ENCODE measurements around the gene HSBP1L1.

Gene HSBP1L1

DNA sequence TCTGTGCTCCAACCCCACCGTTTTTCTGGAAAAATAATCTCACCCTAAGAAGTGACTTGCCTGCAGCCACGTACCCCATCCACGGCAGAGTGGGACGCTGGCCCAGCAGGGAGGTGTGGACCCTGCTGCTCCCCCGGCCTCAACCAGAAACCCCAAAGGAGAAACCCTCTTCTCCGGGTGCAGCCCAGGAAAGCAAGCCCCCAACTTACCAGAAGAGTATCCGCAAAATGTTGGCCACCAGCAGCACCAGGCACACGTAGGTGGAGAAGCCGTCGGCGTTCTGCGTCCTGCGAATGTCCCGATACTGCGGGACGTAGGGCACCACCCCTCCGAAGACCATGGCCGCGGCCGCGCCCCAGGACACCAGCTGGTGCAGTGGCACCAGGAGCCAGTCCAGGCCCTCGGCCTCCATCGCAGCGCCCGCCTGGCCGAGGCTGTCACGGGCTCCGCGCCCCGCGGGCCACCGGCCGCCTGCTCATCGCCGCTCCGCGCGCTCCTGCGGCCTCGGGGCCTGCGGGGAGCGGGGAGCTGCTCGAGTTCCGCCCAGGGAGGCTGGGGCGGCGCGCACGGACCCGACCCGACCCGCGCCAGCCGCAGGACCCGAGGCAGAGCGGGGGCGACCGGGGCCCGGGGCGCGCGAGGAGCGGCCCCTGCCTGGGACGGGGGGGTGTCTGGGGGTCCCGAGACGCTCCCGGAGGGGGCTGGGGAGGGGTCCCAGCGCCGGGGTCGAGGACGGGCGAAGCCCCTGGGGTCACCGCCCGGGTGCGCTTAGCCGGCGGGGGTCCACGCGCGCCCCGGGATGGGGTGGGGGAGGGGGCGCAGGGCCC is 13.7 kb upstream of the HSBP1L1 start:
- H3K4me3 ChIP-seq (ENCODE audit: low read depth, low read length): peak overlapping the region; percentile 67
- TF ChIP-seq MYC (IDR thresholded peaks at IDR 0.05; ENCODE audit: low read depth, low read length) (no peak), POLR2A (IDR thresholded peaks at IDR 0.05; ENCODE audit: extremely low read depth, insufficient read length) (no peak)
- TF ChIP-seq, protein P1, sequence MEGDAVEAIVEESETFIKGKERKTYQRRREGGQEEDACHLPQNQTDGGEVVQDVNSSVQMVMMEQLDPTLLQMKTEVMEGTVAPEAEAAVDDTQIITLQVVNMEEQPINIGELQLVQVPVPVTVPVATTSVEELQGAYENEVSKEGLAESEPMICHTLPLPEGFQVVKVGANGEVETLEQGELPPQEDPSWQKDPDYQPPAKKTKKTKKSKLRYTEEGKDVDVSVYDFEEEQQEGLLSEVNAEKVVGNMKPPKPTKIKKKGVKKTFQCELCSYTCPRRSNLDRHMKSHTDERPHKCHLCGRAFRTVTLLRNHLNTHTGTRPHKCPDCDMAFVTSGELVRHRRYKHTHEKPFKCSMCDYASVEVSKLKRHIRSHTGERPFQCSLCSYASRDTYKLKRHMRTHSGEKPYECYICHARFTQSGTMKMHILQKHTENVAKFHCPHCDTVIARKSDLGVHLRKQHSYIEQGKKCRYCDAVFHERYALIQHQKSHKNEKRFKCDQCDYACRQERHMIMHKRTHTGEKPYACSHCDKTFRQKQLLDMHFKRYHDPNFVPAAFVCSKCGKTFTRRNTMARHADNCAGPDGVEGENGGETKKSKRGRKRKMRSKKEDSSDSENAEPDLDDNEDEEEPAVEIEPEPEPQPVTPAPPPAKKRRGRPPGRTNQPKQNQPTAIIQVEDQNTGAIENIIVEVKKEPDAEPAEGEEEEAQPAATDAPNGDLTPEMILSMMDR (IDR thresholded peaks at IDR 0.05; ENCODE audit: low read depth, low read length): no peak
- TF ChIP-seq, protein P2, sequence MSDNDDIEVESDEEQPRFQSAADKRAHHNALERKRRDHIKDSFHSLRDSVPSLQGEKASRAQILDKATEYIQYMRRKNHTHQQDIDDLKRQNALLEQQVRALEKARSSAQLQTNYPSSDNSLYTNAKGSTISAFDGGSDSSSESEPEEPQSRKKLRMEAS (IDR thresholded peaks at IDR 0.05; ENCODE audit: low read depth, low read length): no peak
- peak; percentile 61 for DNase-seq (ENCODE audit: low read depth)

DNA sequence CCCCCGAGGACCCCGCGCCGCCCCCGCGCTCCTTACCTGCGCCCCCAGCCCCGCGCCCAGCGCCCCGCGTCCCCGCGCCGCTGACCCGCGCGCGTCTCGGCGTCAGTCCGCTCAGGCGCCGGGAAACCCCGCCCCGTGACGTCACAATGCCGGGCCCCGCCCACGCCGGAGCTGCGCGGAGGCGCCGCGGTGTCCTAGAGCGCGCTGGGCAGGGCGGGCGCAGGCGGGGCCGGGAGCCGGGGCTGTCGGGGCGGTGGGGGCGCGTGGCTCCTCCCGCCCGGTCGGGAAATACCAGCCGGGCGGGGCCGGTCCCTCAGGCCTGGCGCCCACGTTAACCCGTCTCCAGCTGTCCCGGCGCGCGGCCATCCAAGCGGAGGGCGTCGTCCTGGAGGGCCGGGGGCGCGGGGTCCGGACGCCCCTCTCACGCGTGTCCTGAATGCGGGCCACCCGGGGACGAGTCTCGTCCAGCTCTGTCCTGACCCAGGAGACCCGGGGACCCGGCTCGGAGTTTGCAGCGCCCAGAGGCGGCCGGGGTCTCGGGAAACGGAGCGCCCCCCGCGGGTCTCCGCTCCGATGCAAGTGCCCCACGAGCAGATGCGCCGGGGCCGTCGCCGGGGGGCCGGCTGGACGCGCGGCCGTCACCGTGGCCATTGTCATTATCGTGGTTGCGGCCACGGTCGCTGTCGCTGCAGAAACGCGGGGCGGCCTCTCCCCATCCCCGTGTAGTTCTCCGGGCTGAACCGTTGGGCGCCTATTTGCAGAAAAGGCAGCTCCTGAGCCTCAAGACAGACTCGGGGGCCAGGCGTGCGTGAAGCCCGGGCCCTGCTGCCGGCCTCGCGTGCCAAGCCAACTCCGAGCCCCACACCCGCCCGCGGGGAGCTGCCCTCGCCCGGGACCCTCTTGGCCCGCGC is 12.6 kb upstream of the HSBP1L1 start, which contains the start of gene SLC66A2:
SLC66A2 (minus strand) TSS at position 109 of the 911 bp plus-strand sequence. CDS start 727 bp downstream, outside the sequence.
- peak; percentile 36 for TF ChIP-seq POLR2A (IDR thresholded peaks at IDR 0.05; ENCODE audit: extremely low read depth, insufficient read length)
- TF ChIP-seq, protein P2 (IDR thresholded peaks at IDR 0.05; ENCODE audit: low read depth, low read length): no peak

DNA sequence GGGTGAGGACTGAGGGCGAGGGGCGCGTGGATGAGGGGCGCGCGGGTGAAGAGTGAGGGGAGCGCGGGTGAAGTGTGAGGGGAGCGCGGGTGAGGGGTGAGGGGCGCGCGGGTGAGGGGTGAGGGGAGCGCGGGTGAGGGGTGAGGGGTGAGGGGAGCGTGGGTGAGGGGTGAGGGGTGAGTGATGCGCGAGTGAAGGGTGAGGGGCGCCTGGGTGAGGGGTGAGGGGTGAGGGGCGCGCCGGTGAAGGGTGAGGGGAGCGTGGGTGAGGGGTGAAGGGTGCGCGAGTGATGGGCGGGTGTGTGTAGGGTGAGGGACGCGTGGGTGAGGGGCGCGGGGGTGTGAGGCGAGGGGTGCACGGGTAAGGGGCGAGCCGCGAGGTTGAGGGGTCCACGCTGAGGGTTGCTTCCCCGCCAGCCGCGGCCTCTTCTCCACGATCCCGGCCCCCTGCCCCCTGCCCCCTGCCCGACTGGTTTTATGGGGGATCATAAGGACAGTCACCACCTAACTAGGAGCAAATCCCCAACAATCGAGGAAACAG is 11.9 kb upstream of the HSBP1L1 start:
- DNase-seq (ENCODE audit: low read depth): no peak

More for the DNA sequence above, 12.6 kb upstream of the HSBP1L1 start, which contains the start of gene SLC66A2:
- peak within 1 kb of the TSS; percentile 67 for H3K4me3 ChIP-seq (ENCODE audit: low read depth, low read length)
- peak; percentile 87 for DNase-seq (ENCODE audit: low read depth)

DNA sequence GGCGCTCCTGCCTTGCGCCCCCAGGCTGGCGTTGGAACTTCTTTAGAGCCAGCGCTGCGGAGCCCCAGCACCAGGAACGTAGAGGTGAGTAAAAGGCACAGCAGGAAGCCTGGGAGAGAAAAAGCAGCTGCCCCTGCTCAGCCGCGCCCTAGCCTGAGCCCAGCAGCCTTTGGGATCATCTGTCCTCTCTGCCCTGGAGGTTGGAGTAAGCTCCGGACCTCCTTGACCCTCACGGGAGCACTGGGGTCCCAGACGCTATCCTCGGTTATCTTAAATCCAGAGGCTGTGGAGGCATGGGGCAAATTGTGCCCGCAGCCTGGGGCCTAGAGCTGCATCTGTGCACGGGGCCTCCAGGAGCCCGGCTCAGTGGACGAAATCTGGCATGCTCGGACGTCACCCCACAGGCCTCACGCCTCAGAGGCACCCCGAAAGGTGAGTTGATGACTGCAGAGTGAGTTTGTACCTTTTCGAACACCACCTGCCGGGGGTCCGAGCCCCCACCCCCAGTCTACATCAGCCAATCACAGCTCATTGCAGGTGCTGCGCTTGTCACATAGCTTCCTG is 11.4 kb upstream of the HSBP1L1 start:
- no peak overlapping the region for H3K4me3 ChIP-seq (ENCODE audit: low read depth, low read length)
- TF ChIP-seq POLR2A (IDR thresholded peaks at IDR 0.05; ENCODE audit: extremely low read depth, insufficient read length) (no peak), MYC (IDR thresholded peaks at IDR 0.05; ENCODE audit: low read depth, low read length) (no peak)
- TF ChIP-seq, protein P1 (IDR thresholded peaks at IDR 0.05; ENCODE audit: low read depth, low read length): no peak
- TF ChIP-seq, protein P2 (IDR thresholded peaks at IDR 0.05; ENCODE audit: low read depth, low read length): no peak
- DNase-seq (ENCODE audit: low read depth): no peak

More for the DNA sequence above, 11.9 kb upstream of the HSBP1L1 start:
- TF ChIP-seq, protein P1 (IDR thresholded peaks at IDR 0.05; ENCODE audit: low read depth, low read length): no peak
- TF ChIP-seq, protein P2 (IDR thresholded peaks at IDR 0.05; ENCODE audit: low read depth, low read length): no peak
- TF ChIP-seq MYC (IDR thresholded peaks at IDR 0.05; ENCODE audit: low read depth, low read length) (no peak), POLR2A (IDR thresholded peaks at IDR 0.05; ENCODE audit: extremely low read depth, insufficient read length) (no peak)
- H3K4me3 ChIP-seq (ENCODE audit: low read depth, low read length): no peak overlapping the region

DNA sequence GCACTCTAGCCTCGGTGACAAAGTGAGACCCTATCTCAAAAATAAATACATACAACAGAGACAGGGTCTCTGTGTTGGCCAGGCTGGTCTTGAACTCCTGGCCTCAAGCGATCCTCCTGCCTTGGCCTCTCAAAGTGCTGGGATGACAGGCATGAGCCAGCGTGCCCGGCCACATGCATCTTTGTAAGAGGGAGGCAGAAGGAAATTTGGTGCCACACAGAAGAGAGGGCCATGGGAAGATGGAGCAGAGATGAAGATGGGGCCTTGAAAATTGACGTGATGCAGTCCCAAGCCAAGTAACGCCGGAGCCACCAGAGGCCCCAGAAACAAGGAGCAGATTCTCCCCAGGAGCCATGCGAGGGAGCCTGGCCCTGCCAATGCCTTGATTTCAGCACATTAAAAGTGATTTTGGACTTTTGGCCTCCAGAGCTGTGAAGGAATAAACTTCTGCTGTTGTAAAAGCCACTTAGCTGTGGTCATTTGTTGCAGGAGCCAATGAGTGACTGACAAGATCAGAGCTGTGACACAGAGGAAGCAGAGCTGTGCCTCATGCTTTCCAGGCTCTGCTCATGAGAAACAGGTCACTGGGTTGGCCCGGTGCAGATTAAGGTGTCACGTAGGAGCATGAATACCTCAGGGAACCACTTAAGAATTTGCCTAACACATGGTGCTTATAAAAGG is 10.3 kb upstream of the HSBP1L1 start:
- no peak for TF ChIP-seq MYC (IDR thresholded peaks at IDR 0.05; ENCODE audit: low read depth, low read length)
- TF ChIP-seq, protein P1 (IDR thresholded peaks at IDR 0.05; ENCODE audit: low read depth, low read length): no peak
- TF ChIP-seq, protein P2 (IDR thresholded peaks at IDR 0.05; ENCODE audit: low read depth, low read length): no peak
- no peak for TF ChIP-seq POLR2A (IDR thresholded peaks at IDR 0.05; ENCODE audit: extremely low read depth, insufficient read length)
- DNase-seq (ENCODE audit: low read depth): peak; percentile 39
- no peak overlapping the region for H3K4me3 ChIP-seq (ENCODE audit: low read depth, low read length)

All from NB4 (cell line).